T-helper 17 cell (primary cell): Measurements from ENCODE around the gene DENND6B. TPM values are rescaled to one million over a fixed set of nuclear protein-coding genes. Genes with fewer than 3 reads are reported as not detected.

Experiments
- ATAC-seq: fragments of 150-1000 bp; cut with Tn5 transposase; 2 replicates; pipeline ENCODE4 v1.10.0; 2021; ENCODE audit warnings: mild to moderate bottlenecking, moderate library complexity
- DNase-seq, 3 donors: peaks; one replicate each; pipeline versions ENCODE4 v3.0.0 to v3.0.0-alpha.2; 2020 to 2021
- H3K9me3 ChIP-seq: one replicate; pipeline ENCODE4 v1.7.0; 2013; ENCODE audit warnings: low read length, mild to moderate bottlenecking; ENCODE audit not compliant: control insufficient read depth, poor library complexity, severe bottlenecking
- H3K27ac Mint-ChIP-seq: one replicate; pipeline ENCODE4 v1.8.0; 2022; ENCODE audit warnings: mild to moderate bottlenecking, moderate library complexity, mixed read lengths
- H3K27me3 Mint-ChIP-seq: one replicate; pipeline ENCODE4 v1.8.0; 2022; ENCODE audit warnings: mixed read lengths
- H3K36me3 Mint-ChIP-seq: one replicate; pipeline ENCODE4 v1.8.0; 2022; ENCODE audit warnings: low read depth, mixed read lengths
- H3K4me1 Mint-ChIP-seq: one replicate; pipeline ENCODE4 v1.8.0; 2022; ENCODE audit warnings: mild to moderate bottlenecking, mixed read lengths
- H3K4me3 Mint-ChIP-seq: one replicate; pipeline ENCODE4 v1.8.0; 2022; ENCODE audit warnings: mild to moderate bottlenecking, moderate library complexity, mixed read lengths
- total RNA-seq, 4 donors: library from RNA in 2 of 4; stranded (reverse) in 2 of 4; gene quantifications; one replicate each; pipeline ENCODE4 v1.2.3 and lab custom pipeline; 2022 to 2026

The DENND6B gene
- total RNA-seq, 2 donors from 2014 or later: 1.8 to 2.2 TPM

GRCh38 chr22:50289942-50290630, 36.7 kb downstream of the DENND6B start:
- DNase-seq: no peak
- H3K27ac Mint-ChIP-seq: no peak overlapping the region
- peaks cover 2% of the 10 kb centered on the region for H3K36me3 Mint-ChIP-seq
- no peaks in the 10 kb centered on the region for H3K9me3 ChIP-seq
- ATAC-seq: no peak
- H3K4me3 Mint-ChIP-seq: no peak overlapping the region
- H3K4me1 Mint-ChIP-seq: peaks cover 4% of the 10 kb centered on the region
- peaks cover 21% of the 10 kb centered on the region for H3K27me3 Mint-ChIP-seq

GRCh38 chr22:50289151-50289941, 37.5 kb downstream of the DENND6B start:
- Mint-ChIP-seq H3K27me3 (peaks cover 21% of the 10 kb centered on the region), H3K27ac (no peak overlapping the region), H3K4me1 (peaks cover 6% of the 10 kb centered on the region), H3K36me3 (peaks cover 2% of the 10 kb centered on the region), H3K4me3 (no peak overlapping the region)
- ATAC-seq (no peak), DNase-seq (no peak)
- H3K9me3 ChIP-seq: no peaks in the 10 kb centered on the region

GRCh38 chr22:50287731-50288130, 39.1 kb downstream of the DENND6B start:
- no peak overlapping the region for H3K27ac Mint-ChIP-seq
- H3K4me3 Mint-ChIP-seq: no peak overlapping the region
- peaks cover 2% of the 10 kb centered on the region for H3K36me3 Mint-ChIP-seq
- ATAC-seq: no peak
- peaks cover 17% of the 10 kb centered on the region for H3K27me3 Mint-ChIP-seq
- peaks cover 5% of the 10 kb centered on the region for H3K4me1 Mint-ChIP-seq
- no peak for DNase-seq
- H3K9me3 ChIP-seq: no peaks in the 10 kb centered on the region

- DNase-seq (no peak), ATAC-seq (no peak)
- H3K27ac Mint-ChIP-seq: no peak overlapping the region
- H3K4me1 Mint-ChIP-seq: peaks cover 2% of the 10 kb centered on the region
- no peaks in the 10 kb centered on the region for H3K36me3 Mint-ChIP-seq
- H3K4me3 Mint-ChIP-seq: no peak overlapping the region
- peaks cover 8% of the 10 kb centered on the region for H3K27me3 Mint-ChIP-seq
- H3K9me3 ChIP-seq: no peaks in the 10 kb centered on the region
Observed at GRCh38 chr22:50286701-50287318, 40.0 kb downstream of the DENND6B start.

GRCh38 chr22:50286275-50286674, 40.5 kb downstream of the DENND6B start:
- no peaks in the 10 kb centered on the region for H3K36me3 Mint-ChIP-seq
- no peak overlapping the region for H3K4me3 Mint-ChIP-seq
- peaks cover 2% of the 10 kb centered on the region for H3K4me1 Mint-ChIP-seq
- no peak for DNase-seq
- no peak overlapping the region for H3K27ac Mint-ChIP-seq
- ATAC-seq: no peak
- peaks cover 3% of the 10 kb centered on the region for H3K27me3 Mint-ChIP-seq
- no peaks in the 10 kb centered on the region for H3K9me3 ChIP-seq

GRCh38 chr22:50285568-50286229, 41.1 kb downstream of the DENND6B start:
- Mint-ChIP-seq H3K4me3 (no peak overlapping the region), H3K27ac (no peak overlapping the region), H3K4me1 (peaks cover 2% of the 10 kb centered on the region), H3K27me3 (no peaks in the 10 kb centered on the region), H3K36me3 (no peaks in the 10 kb centered on the region)
- H3K9me3 ChIP-seq: no peaks in the 10 kb centered on the region
- no peak for DNase-seq
- no peak for ATAC-seq

GRCh38 chr22:50284479-50284878, 42.3 kb downstream of the DENND6B start:
- DNase-seq (no peak), ATAC-seq (no peak)
- Mint-ChIP-seq H3K36me3 (no peaks in the 10 kb centered on the region), H3K4me1 (peaks cover 2% of the 10 kb centered on the region), H3K27me3 (no peaks in the 10 kb centered on the region), H3K4me3 (peak overlapping the region; percentile 41), H3K27ac (no peak overlapping the region)
- no peaks in the 10 kb centered on the region for H3K9me3 ChIP-seq

GRCh38 chr22:50283821-50284220, 43.0 kb downstream of the DENND6B start:
- Mint-ChIP-seq H3K36me3 (no peaks in the 10 kb centered on the region), H3K4me1 (peaks cover 2% of the 10 kb centered on the region), H3K4me3 (no peak overlapping the region), H3K27me3 (no peaks in the 10 kb centered on the region), H3K27ac (no peak overlapping the region)
- DNase-seq (no peak), ATAC-seq (no peak)
- no peaks in the 10 kb centered on the region for H3K9me3 ChIP-seq

GRCh38 chr22:50282361-50283155, 44.3 kb downstream of the DENND6B start:
- Mint-ChIP-seq H3K36me3 (no peaks in the 10 kb centered on the region), H3K27me3 (no peaks in the 10 kb centered on the region), H3K27ac (no peak overlapping the region), H3K4me3 (no peak overlapping the region), H3K4me1 (peaks cover 2% of the 10 kb centered on the region)
- no peak for DNase-seq
- no peak for ATAC-seq
- H3K9me3 ChIP-seq: no peaks in the 10 kb centered on the region

GRCh38 chr22:50281957-50282356, 44.9 kb downstream of the DENND6B start:
- H3K4me1 Mint-ChIP-seq: peaks cover 2% of the 10 kb centered on the region
- H3K36me3 Mint-ChIP-seq: no peaks in the 10 kb centered on the region
- no peaks in the 10 kb centered on the region for H3K9me3 ChIP-seq
- DNase-seq (no peak), ATAC-seq (no peak)
- no peak overlapping the region for H3K4me3 Mint-ChIP-seq
- H3K27ac Mint-ChIP-seq: no peak overlapping the region
- H3K27me3 Mint-ChIP-seq: no peaks in the 10 kb centered on the region

- H3K27ac Mint-ChIP-seq: no peak overlapping the region
- peaks cover 2% of the 10 kb centered on the region for H3K4me1 Mint-ChIP-seq
- DNase-seq: no peak
- H3K4me3 Mint-ChIP-seq: no peak overlapping the region
- H3K27me3 Mint-ChIP-seq: no peaks in the 10 kb centered on the region
- ATAC-seq: no peak
- no peaks in the 10 kb centered on the region for H3K9me3 ChIP-seq
- H3K36me3 Mint-ChIP-seq: no peaks in the 10 kb centered on the region
Observed at GRCh38 chr22:50281384-50281760, 45.4 kb downstream of the DENND6B start.

- no peak for DNase-seq
- no peaks in the 10 kb centered on the region for H3K9me3 ChIP-seq
- H3K4me3 Mint-ChIP-seq: no peak overlapping the region
- ATAC-seq: no peak
- no peaks in the 10 kb centered on the region for H3K27me3 Mint-ChIP-seq
- H3K4me1 Mint-ChIP-seq: peaks cover 2% of the 10 kb centered on the region
- H3K36me3 Mint-ChIP-seq: no peaks in the 10 kb centered on the region
- H3K27ac Mint-ChIP-seq: no peak overlapping the region
Observed at GRCh38 chr22:50280708-50281383, 46.0 kb downstream of the DENND6B start.
